ENCODE measurements around the gene SPSB3.

Gene SPSB3

GRCh38 chr16:1775006-1775845, 7.1 kb downstream of the SPSB3 start:
- DNase-seq (ENCODE audit: low spot score) = no peak

DNA sequence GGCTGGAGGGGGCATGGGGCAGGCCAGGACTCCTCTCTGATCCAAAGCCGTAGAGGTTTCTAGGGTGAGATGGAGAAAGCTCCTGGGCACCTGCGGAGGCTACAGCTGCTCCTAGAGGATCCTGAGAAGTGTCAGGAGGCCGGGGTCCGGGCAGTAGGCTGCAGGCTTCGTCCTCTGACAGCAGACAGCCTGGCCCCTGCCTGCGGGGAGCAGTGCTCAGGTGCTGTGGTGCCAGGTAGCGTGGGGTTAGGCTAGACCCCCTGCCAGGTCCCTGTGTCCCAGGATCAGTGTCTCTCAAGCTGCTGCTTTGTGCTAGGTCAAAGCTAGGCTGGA, 8.0 kb downstream of the SPSB3 start:
- no peak for DNase-seq (ENCODE audit: low spot score)

DNA sequence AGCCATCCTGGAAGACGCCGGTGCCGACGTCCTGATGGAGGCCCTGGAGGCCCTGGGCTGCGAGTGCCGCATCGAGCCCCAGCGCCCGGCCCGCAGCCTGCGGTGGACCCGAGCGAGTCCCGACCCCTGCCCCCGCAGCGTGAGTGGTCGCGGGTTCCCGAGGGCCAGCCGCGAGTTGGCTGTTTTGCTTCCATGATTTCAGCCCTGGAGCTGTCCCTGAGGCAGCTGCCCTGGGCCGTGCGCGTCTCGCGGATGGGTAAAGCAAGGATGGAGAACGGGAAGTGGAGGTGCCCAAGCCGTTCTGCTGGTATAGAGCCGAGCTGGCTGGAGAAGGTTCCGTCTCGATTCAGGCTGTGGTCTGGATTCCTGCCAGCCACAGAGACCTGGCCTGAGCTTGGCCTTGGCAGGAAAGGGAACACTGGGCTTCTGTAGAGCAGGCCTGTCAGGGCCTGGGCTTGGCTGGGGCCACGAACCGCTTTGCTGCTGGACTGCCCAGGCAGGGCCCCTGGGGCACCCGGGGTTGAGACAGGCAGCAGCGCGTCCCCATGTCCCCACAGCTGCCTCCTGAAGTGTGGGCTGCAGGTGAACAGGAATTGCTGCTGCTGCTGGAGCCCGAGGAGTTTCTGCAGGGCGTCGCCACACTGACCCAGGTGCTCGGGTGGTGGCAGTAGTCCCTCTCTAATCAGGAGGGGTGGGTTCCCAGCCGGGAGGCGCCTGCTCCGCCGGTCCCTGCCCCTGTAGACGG, 8.5 kb downstream of the SPSB3 start:
- DNase-seq (ENCODE audit: low spot score) = no peak

DNA sequence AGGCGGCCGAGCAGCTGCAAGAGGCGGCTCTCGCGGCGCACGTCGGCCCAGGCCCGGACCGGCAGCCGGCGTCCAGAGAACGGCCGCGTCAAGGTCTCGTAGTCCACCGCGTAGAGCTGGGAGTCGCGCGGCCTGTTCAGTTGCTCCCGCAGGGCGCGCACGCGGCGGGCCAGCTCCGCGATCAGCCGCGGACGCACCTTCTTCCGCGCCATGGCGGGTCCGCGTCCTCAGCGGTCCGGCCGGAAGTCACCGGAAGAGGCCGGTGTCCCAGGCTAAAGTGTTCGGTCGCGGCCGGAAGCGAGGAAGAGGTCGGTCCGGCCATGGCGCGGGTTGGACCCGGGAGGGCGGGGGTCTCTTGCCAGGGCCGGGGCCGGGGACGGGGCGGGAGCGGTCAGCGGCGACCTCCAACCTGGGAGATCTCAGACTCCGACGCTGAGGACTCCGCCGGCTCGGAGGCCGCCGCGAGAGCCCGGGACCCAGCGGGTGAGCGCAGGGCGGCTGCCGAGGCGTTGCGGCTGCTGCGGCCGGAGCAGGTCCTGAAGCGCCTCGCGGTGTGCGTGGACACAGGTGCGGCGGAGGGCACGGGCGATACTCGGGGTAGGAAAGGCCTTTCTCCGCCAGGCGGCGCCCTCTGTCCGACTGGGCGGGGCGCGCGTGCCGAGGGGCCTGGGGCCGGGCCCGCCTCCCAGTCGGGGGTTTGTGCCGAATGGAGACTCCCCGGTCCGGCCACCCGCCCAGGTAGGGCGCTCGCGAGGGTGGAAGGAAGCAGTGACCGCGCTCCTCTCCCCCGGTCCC, 9.3 kb downstream of the SPSB3 start, which contains the start of gene MRPS34:
Gene MRPS34, minus strand, starts transcription at position 227 of the 795 bp plus-strand sequence. Its CDS starts 15 bp downstream, at position 212.
- peak; percentile 85 for DNase-seq (ENCODE audit: low spot score)

DNA sequence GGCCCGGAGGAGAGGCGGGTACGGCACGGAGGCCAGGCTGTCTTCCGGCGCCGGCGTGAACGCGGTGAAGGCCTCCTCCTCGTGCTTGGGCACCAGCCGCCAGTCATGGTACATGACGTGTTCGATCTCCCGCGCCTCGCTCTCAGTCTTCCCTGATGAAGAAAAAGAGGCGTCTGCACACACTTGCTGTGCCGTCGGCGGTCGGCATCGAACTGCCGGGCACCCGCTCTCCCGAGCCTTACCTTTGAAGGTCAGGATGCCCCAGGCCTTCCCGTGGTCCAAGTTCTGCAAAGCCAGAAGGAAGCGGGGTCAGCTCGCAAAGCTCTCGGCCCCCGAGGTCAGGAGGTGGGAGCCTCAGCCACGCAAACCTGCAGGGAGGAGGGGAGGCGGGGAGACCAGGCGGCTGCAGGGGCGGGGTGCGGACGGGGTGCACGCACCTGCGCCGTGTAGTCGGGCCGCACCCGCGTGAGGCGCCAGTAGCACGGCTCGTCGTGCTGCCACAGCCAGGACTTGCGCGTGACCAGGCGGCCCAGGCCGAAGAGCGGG, 9.9 kb downstream of the SPSB3 start, which contains the start of gene EME2:
Gene EME2, plus strand, starts transcription at position 449 of the 546 bp plus-strand sequence. CDS start 418 bp downstream, outside the sequence.
- DNase-seq (ENCODE audit: low spot score) = no peak

DNA sequence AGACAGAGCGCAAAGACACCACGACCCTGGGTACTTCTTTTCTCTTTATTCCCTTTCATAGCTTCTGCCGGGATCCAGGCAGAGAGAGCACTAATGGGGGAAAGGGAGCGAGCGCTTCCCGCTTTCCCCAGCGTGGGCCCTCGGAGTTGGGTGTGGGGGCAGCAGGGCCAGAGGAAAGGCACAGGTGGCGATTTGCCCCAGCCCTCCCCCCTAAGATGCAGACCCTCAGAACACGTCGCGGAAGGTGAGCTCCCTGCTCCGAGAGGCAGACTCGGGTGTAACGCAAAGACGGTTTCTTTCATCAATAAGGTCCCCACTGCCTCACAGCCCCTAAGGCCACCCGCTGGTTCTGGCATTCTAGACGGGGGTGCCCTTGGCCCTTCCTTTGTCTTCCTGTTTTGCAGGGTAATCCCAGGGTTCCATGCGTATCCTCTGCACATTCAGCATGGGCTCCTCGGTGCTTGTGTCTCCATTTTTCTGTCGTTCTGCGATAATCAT, 10.5 kb downstream of the SPSB3 start:
- DNase-seq (ENCODE audit: low spot score) = no peak

- DNase-seq (ENCODE audit: low spot score) = no peak
Measured at GRCh38 chr16:1771188-1771863, 11.0 kb downstream of the SPSB3 start, which contains the start of gene NME3. Gene NME3, minus strand, starts transcription at chr16:1771543. Its CDS starts 9 bp downstream, at chr16:1771534.

GRCh38 chr16:1770328-1771187, 11.8 kb downstream of the SPSB3 start:
- DNase-seq (ENCODE audit: low spot score) = no peak

GRCh38 chr16:1769402-1770300, 12.7 kb downstream of the SPSB3 start:
- no peak for DNase-seq (ENCODE audit: low spot score)

- no peak for DNase-seq (ENCODE audit: low spot score)
Measured at GRCh38 chr16:1768767-1769401, 13.5 kb downstream of the SPSB3 start.

DNA sequence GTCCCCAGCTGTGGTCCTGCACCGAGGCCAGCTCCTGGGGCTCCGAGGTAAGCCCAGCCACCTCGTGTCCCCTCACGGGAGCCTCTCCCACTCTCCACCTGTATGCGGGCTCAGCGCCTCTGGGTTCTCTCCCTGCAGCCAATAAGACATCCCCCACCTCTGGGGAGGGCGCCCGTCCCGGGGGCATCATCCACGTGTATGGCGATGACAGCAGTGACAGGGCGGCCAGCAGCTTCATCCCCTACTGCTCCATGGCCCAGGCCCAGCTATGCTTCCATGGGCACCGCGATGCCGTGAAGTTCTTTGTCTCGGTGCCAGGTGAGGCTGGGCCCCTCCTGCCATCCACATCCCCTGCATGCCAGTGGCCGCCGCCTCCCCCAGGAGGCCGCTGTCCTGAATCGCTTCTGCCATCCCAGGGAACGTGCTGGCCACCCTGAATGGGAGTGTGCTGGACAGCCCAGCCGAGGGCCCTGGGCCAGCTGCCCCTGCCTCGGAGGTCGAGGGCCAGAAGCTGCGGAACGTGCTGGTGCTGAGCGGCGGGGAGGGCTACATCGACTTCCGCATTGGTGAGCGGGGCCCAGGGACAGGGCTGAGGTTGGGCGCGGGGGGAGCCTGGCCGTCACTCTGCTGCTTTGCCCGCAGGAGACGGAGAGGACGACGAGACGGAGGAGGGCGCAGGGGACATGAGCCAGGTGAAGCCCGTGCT, 14.2 kb downstream of the SPSB3 start:
- no peak for DNase-seq (ENCODE audit: low spot score)

DNA sequence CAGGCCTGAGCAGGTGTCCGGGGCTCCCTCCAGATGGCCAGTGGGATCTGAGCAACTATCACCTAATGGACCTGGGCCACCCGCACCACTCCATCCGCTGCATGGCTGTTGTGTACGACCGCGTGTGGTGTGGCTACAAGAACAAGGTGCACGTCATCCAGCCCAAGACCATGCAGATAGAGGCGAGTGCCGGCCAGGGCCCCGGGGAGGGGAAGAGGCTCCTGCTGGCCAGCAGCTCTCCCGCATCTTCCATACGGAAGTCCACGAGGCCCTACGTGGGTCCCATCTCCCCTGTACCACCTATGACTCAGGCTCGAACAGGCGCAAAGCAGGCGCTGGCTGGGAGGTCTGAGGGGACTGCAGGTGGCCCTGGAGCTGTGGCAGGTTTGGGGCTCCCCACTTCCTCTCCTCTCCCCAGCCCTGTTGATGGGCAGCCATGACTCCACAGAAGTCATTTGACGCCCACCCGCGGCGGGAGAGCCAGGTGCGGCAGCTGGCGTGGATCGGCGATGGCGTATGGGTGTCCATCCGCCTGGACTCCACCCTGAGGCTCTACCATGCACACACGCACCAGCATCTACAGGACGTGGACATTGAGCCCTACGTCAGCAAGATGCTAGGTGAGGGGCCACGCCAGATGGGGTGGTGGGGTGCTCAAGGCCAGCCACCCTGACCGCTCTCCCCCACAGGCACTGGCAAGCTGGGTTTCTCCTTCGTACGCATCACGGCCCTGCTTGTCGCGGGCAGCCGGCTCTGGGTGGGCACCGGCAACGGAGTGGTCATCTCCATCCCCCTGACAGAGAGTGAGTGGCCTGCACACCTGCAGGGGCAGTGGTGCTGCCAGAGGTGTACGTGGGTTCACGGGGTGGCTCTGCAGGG, 15.0 kb downstream of the SPSB3 start:
- DNase-seq (ENCODE audit: low spot score) = no peak

DNA sequence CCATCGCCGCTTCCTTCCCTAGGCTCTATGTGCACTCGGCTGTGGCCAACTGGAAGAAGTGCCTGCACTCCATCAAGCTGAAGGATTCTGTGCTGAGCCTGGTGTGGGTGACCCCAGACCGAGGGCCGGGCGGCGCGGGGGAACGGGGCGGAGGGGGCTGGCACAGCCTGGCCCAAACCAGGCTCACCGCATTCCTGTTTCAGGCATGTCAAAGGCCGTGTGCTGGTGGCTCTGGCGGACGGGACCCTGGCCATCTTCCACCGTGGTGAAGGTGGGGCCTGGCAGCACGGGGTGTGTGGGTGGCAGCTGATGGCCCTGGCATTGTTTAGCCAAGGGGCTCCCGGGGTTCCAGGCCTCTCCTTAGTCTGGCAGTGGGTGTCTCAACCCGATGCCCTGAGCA, 15.7 kb downstream of the SPSB3 start:
- DNase-seq (ENCODE audit: low spot score) = no peak

GRCh38 chr16:1766231-1766630, 16.1 kb downstream of the SPSB3 start:
- DNase-seq (ENCODE audit: low spot score) = no peak

DNA sequence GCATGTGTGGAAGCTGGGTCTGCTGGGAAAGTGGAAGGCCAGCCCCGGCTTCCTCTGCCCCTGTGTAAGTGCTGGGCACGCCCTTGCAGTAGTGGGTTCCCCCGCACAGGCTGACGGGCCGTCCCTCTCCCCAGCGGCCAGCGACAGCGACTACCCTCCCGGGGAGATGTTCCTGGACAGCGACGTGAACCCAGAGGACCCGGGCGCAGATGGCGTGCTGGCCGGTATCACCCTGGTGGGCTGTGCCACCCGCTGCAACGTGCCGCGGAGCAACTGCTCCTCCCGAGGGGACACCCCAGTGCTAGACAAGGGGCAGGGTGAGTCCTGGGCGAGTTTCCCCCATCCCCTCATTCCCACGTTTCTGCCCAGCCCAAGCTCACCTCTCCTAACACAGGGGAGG, 16.5 kb downstream of the SPSB3 start:
- no peak for DNase-seq (ENCODE audit: low spot score)

- no peak for DNase-seq (ENCODE audit: low spot score)
Measured at GRCh38 chr16:1764971-1765370, 17.4 kb downstream of the SPSB3 start.

All from COLO829 (cell line).